HG03378 (cell line): ENCODE data around the gene PPIP5K1.

ENCODE experiments used
- ATAC-seq: cut with Tn5 transposase; IDR thresholded peaks from one replicate; pipeline ENCODE4 v1.9.1; 2021; ENCODE audit warnings: mild to moderate bottlenecking, moderate library complexity; ENCODE audit not compliant: unreplicated experiment

The PPIP5K1 gene

DNA sequence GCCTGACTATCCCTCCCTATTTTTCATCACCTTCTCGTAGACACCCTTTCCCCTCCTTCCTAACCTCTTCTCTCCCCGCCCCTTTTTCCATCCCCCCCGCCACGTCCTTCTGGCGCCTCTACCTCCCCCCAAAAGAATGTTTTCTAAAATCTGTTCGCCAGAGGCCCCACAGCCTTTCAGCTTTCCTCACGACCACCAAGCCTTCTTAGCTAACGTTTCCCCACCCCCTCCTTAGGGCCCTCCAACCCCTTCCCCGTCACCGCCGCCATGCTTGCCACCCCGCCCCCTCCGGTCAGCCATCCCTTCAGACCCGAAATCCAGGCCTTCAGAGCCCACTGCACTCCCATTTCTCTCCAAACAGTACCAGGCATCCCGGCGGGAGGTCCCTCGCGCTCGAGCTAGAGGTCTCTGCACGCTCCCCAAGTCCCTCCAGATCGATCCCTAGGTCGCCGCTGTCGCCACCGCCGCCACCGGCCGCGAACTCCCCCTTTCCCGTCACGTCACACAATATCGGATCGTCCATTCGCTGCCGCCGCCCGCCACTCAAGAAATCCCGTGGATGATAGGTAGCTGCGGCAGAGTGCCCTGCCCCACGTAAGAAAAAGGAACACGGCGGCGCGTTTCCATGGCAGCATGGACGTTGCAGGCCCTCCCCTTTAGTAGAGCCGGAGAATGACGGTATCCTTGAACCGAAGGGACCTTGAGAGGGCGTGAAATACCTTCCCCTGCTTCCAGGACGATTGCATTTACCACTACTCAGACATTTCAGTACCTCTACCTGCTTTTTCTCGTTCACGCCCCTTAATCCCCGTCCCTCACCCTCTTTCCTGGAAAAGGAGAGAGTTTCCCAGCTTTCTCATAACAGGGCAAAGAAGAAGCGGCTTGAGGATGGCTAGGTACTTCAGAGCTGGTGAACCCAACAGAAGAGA is 97.1 kb downstream of the PPIP5K1 start, which contains the start of gene TP53BP1:
TP53BP1 (minus strand) TSS at position 484 of the 929 bp plus-strand sequence; CDS start at position 371, 113 bp downstream.
- ATAC-seq: peak; percentile 90

DNA sequence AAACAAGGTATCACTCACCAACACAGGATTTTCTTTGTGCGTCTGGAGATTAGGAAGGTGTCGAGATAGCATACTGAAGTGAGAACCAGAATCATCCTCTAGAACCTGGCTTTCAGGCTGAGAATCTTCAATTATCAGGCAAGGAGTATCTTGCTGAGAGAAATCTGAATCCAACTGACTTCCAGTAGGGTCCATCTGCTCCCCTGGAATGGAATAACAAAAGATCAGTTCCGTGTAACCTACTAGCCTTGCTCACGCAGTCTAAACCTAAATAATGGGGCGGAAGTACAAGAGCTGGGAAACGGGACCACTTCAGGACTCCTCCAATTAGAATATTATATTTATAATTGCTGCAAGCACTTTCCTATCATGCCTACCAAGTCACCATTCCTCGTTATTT is 97.7 kb downstream of the PPIP5K1 start:
- no peak for ATAC-seq

DNA sequence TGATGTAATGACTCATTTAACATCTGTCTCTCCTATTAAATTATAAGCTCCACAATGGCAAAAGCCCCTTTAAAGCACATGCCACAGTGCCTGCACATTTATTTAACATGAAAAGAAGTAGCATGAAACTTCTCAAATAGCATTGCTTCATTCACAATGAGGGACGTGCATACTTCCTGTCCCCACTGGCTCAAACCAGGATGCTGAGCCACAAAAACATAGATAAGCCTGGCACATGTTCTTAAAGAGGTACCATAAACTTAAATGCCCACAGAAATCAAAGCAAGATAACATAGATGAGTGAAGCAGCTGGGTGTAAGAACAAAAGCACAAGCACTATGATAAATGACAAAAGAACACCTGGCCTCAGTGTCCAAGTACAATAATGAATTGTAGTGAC is 100.8 kb downstream of the PPIP5K1 start:
- ATAC-seq: no peak

DNA sequence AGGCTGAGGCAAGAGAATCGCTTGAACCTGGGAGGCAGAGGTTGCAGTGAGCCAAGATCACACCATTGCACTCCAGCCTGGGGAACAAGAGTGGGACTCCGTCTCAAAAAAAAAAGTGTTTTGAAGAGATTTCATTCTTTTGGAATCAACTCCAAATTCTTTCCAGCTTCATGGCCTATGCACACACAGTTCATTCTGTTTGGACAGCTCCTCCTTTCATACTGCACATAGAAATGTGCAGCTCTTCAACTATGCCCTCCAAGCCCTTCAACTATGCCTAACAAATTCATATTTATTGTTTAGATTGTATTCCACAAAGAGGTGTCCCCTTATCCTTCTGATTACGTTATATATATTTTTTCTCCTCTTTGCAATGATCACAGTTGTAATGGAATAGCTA is 101.2 kb downstream of the PPIP5K1 start:
- ATAC-seq: no peak

DNA sequence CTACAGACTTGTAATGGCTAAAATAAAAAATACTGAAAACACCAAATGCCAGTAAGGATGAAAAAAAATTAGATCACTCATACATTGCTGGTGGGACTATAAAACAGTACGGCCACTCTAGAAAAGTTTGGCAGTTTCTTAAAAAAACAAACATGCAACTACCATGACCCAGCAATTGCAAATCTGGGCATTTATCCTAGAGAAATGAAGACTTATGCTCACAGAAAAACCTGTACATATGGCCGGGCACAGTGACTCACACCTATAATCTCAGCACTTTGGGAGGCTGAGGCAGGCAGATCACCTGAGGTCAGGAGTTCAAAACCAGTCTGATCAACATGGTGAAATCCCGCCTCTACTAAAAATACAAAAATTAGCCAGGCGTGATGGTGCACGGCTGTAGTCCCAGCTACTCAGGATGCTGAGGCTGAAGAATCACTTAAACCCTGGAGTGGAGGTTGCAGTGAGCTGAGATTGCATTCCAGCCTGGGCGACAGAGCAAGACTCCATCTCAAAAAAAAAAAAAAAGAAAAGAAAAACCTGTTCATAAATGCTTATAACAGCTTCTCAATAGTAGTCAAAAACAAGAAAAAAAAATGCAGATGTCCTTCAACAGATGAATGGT is 102.6 kb downstream of the PPIP5K1 start:
- ATAC-seq: no peak

DNA sequence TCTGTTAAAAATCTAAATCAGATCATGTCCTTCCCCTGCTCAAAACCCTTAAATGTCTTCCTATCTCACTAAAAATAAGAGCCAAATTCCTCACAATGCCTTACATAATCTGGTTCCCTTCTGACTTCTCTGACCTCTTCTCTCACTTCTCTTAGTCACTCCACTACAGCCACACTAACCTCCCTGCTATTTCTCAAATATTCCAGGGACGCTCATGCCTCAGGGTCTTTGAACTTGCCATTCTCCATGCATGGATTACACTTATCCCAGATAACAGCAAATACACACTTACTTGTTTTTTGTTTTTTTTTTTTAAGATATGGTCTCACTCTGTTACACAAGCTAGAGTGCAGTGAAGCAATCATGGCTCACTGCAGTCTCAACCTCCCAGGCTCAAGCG is 105.6 kb downstream of the PPIP5K1 start:
- ATAC-seq: no peak
